ENCODE measurements around the gene INF2. TPM values are rescaled to one million over a fixed set of nuclear protein-coding genes. Genes with fewer than 3 reads are reported as not detected.

INF2 gene
- total and polyA plus RNA-seq, 9 of the 15 experiments (the other 6 are each of a cell fraction or from before 2014, with no cell fraction given) = 0.56 to 31.3 (median 7.8) TPM

- TF ChIP-seq CHD7 (IDR thresholded peaks at IDR 0.05; ENCODE audit: low read depth, low read length) = no peak
Observed at GRCh38 chr14:104687601-104688504, 1.6 kb upstream of the INF2 start (continued).

Measured in K562 (cell line).